CD4-positive, alpha-beta T cell treated with Interleukin-21 for 1 hour (primary cell): ENCODE data around the gene OR10A2.
"Not testable (repeated sequence)": the region's sequence is repeated elsewhere in the genome, so short reads cannot be mapped to it uniquely, and the experiment has no call there.

ENCODE experiments used
- DNase-seq: peaks from one replicate; pipeline ENCODE4 v3.0.0-alpha.2; 2020

The OR10A2 gene

DNA sequence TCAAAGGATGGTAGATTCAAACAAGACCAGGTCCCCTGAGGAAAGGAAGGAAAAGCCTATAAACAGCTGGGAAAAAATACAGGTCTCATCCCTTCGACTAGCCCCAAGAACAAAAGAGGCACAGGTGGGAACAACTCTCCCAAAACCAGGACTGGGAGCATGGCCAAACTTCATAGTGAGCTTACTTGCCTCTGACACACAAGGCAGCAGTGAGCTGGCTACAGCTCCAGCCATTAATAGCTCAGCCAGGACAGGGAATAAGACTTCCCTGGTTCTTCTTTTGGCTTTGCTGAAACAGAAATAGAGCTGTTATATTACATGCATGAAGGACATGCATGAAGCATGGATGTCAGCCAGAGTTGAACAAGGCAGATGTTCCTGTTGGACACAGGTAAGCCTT is at the start of gene OR10A2:
TSS of gene OR10A2 (plus strand) at position 97 of the 400 bp plus-strand sequence. CDS start 6,698 bp downstream, outside the sequence.
- DNase-seq: no peak

GRCh38 chr11:6813656-6814055 is 49.2 kb upstream of the OR10A2 start:
- no peak for DNase-seq

GRCh38 chr11:6817694-6818093 is 45.2 kb upstream of the OR10A2 start:
- no peak for DNase-seq

DNA sequence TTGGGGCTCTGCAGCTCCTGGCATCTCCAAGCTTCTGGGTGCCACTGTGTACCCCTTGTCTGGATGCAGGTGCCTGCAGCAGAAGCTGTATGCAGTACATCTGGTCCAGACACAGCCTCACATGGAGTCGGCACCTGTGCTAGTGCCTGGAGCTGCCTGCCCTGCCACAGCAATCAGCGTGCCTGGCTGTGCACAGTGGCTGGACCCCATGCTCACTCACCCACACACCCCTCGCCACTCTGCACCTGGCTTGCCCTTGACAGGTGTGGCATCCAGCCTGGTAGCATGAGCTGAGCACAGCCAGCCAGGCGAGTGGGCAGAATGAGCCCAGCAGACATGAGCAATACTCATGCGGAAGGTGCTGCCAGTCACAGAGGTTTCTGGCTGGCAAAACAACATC is 43.9 kb upstream of the OR10A2 start:
- no peak for DNase-seq

DNA sequence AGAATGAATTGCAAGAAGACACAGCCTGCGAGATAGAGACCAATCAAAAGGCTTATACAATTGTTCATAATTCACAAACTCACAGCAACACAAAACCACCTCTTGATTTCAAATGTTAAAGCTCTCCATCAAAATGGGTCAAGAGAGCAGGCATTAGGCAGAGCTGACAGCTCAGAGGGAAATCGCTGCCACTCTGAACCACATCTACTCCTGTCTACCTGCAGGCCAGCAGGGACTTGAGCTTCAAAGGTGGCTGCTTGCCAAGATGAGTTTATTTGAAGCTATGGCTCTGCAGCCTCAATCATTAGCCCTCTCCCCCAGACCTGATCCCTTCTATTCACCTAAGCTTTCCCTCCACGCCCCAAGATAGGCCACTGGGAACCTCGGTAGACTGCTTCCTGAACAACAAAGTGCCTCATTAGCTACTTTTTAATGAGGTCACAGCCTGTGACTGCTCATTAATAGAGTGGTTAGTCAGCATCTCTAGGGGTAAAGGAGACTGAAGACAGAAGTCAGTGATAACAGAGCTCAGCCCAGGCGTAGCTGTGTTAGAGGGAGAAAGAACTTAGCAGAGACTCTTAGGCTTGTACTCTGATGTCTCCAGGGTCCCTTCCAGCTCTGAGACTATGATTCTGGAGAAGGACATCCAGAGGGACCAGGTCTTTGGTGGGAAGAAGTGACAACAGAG is 38.6 kb upstream of the OR10A2 start:
- DNase-seq: no peak

- DNase-seq: no peak
Observed at GRCh38 chr11:6825231-6825744, 37.6 kb upstream of the OR10A2 start.

DNA sequence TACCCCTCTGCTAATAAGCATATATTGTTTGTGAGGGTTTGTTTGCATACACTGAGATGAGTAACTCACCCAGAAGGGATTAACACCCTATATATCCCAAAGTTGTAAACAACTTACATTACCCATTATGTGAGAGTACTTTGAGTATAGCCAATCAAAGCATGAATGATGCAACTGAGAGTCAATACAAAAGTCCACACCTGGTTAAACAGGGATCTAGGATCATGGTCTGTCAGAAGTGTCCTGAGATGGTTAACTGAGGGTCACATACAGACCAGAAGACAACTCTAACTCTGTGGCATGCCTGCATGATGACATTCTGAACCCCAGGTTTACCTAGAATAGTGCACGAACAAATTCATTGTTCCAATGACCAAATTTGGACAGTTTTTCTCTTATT is 34.8 kb upstream of the OR10A2 start:
- no peak for DNase-seq

- DNase-seq: no peak
Observed at GRCh38 chr11:6833356-6833755, 29.5 kb upstream of the OR10A2 start.

DNA sequence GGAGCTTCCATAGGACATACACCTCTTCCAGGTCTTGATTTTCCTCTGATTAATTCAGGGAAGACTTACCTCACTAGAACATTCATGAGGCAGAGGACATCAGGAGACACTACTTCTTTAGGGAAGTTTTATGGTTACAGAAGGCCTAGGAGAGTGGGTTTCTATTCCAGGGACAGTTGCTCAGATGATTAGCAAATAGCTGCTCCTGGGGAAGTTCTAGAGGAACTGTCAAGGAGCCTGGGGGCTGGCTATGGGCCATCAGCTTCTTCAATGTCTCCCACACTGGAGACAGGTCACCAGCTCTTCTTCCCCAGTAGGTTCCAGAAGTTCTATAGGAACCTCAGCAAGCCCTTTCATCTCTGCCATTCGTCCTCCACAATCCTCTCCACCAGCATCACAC is 28.8 kb upstream of the OR10A2 start:
- DNase-seq: no peak

GRCh38 chr11:6841694-6842093 is 21.2 kb upstream of the OR10A2 start:
- no peak for DNase-seq

- no peak for DNase-seq
Observed at GRCh38 chr11:6843670-6844069, 19.2 kb upstream of the OR10A2 start.

DNA sequence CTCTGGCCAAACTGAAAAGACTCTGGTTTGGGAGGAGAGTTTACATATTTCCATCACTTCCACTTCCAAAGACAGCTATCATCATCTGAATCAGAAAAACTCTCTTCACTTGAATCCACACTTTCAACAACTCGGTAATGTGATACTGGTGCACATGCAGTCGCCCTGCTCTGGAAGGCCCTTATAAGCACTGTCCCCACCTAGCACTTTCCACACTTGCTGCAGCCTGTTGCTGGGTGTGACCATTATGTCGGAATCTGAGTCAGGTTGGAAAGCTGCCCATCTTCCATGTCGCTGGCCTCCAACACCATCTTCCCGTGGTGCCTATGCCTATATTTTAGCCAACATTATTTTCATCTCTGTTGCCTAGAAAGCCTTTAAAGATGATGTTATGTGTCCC is 18.5 kb upstream of the OR10A2 start:
- no peak for DNase-seq

GRCh38 chr11:6845383-6845782 is 17.5 kb upstream of the OR10A2 start, which contains the start of gene OR10A5:
TSS of gene OR10A5 (plus strand) at chr11:6845683. CDS start at chr11:6845683, 0 bp downstream.
- no peak for DNase-seq

DNA sequence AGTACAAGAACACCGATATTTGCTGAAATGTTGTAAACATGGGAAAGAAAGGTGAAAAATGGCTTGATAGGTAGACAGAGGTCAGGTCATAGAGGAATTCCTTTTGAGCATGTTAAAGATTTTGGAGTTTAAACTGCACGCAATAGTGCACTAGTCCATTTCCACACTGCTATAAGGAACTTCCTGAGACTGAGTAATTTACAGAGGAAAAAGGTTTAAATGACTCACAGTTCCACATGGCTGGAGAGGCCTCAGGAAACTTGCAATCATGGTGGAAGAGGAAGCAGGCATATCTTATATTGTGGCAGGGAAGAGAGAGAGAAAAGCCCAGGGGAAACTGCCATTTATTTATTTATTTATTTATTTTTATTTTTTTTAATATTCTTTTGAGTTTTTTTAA is 12.3 kb upstream of the OR10A2 start:
- no peak for DNase-seq

DNA sequence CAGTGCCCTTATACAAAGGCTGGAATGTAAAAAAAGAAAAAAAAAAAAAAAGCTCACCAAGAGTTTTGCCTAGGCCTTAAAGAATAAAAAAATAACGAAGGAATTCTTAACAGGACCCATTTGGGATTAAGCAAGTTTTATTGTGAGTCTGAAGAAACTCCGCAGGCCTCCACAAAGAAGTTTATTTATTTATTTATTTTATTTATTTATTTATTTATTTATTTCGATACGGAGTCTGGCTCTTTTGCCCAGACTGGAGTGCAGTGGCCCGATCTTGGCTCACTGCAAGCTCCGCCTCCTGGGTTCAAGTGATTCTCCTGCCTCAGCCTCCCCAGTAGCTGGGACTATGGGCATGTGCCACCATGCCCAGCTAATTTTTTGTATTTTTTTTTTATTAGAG is 8.1 kb upstream of the OR10A2 start:
- not testable (repeated sequence) for DNase-seq

- no peak for DNase-seq
Observed at GRCh38 chr11:6855971-6856541, 6.8 kb upstream of the OR10A2 start.

- DNase-seq: no peak
Observed at GRCh38 chr11:6856871-6857270, 6.0 kb upstream of the OR10A2 start.

- no peak for DNase-seq
Observed at GRCh38 chr11:6864438-6864837, 1.6 kb downstream of the OR10A2 start.

GRCh38 chr11:6871278-6871677 is 8.4 kb downstream of the OR10A2 start:
- no peak for DNase-seq

- no peak for DNase-seq
Observed at GRCh38 chr11:6875761-6876160, 12.9 kb downstream of the OR10A2 start.

DNA sequence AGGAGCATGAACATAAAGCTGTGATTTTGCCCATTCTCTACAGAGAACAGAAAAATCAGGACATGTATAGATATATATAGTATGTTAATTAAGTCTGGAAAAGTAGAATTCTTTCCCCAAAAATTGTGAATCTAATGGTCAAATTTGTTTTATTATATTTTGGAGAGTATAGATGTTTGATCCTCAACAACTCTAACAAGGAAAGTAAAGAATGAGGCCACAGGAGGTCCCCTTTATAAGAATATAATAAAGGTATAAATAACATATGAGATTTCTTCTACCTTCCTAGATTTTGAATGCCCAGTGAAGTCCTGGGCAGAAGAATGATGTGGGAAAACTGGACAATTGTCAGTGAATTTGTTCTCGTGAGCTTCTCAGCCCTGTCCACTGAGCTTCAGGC is 13.5 kb downstream of the OR10A2 start, which contains the start of gene OR10A4:
TSS of gene OR10A4 (plus strand) at position 301 of the 400 bp plus-strand sequence. CDS start at position 324, 23 bp downstream.
- DNase-seq: no peak

DNA sequence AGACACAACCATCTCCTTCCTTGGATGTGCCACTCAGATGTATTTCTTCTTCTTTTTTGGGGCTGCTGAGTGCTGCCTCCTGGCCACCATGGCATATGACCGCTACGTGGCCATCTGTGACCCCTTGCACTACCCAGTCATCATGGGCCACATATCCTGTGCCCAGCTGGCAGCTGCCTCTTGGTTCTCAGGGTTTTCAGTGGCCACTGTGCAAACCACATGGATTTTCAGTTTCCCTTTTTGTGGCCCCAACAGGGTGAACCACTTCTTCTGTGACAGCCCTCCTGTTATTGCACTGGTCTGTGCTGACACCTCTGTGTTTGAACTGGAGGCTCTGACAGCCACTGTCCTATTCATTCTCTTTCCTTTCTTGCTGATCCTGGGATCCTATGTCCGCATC is 14.1 kb downstream of the OR10A2 start:
- DNase-seq: no peak

DNA sequence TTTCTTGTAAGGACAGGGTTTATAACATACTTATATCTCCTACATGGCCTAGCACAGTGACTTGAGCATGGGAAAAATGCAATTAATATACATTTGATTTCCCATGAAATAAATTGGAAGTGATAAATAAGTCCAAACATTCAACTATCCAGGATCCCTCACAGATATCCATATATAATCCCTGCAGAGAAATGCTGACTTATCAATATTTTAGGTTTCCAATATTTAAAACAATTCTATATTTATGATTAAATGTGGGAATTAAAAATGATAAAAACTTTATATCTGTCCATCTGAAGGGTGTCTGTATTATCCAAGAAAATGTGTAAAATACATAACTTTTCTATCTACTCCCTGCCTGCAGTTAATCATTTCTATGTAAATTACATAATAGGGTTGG is 19.9 kb downstream of the OR10A2 start:
- no peak for DNase-seq

GRCh38 chr11:6887711-6888110 is 24.9 kb downstream of the OR10A2 start:
- DNase-seq: not testable (repeated sequence)

DNA sequence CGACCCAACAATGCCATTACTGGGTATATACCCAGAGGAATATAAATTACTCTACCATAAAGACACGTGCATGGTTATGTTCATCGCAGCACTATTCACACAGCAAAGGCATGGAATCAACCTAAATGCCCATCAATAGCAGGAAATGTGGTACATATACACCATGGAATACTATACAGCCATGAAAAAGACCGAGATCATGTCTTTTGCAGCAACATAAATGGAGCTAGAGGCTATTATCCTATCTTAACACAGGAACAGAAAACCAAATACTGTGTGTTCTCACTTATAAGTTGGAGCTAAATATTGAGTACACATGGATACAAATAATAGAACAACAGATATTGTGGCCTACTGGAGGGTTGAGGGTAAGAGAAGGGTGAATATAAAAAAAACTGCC is 26.0 kb downstream of the OR10A2 start:
- no peak for DNase-seq
